AG04449 (cell line): ENCODE measurements around the gene TFEB.

Experiments used
- CTCF ChIA-PET: fragments of 350-600 bp; formaldehyde crosslinking; extraction: SDS; loops from one replicate; lab custom pipeline; 2021; ENCODE audit warnings: antibody characterized with exemption; lab: Yijun Ruan, JAX
- POLR2A ChIA-PET: fragments of 400-600, 350-600 bp; formaldehyde crosslinking; extraction: SDS; loops from one replicate; lab custom pipeline; 2020; ENCODE audit warnings: antibody characterized with exemption, inconsistent platforms; lab: Yijun Ruan, JAX
- DNase-seq: peaks from one replicate; pipeline ENCODE4 v3.0.0-alpha.2; 2010; ENCODE audit warnings: low read depth, low spot score
- H3K4me3 ChIP-seq: 2 replicates; pipeline ENCODE4 v1.5.1; 2011; ENCODE audit warnings: low read depth, mild to moderate bottlenecking, control low read depth, low read length
- TF ChIP-seq, protein P1 (sequence below): IDR thresholded peaks from one replicate; pipeline ENCODE4 v1.5.1; 2011; ENCODE audit warnings: mild to moderate bottlenecking, moderate library complexity, low read length, control low read depth, inconsistent platforms; ENCODE audit not compliant: insufficient read depth; ENCODE audit errors: missing control alignments

TFEB gene

DNA sequence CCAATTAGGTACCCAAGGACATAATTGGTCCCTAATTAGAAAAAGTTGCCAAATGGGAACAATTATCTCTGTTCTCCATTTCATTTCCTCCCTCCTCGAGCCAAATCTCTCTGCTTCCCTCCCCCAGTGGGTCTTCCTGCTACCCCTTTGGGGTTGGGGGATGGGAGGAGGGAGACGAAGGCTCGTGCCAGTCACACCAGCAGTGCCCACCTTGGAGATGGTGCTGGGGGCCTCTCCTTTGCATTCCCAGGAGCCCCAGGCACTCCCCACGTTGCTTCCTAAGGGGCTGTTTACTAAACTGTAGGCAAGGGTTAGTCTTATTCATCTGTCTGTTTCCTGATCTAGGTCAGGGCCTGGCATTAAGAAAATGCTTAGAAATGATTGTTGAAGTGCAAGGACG lies 64.0 kb downstream of the TFEB start:
- CTCF ChIA-PET = interaction anchor here (0.6 to 3.4 kb wide), 6 partner anchors 8 to 303 kb away, joined by 3 to 24 read pairs (median 4); no protein-coding TSS in a partner anchor
- POLR2A ChIA-PET = no interaction called here
- H3K4me3 ChIP-seq = no peak overlapping the region
- TF ChIP-seq, protein P1, sequence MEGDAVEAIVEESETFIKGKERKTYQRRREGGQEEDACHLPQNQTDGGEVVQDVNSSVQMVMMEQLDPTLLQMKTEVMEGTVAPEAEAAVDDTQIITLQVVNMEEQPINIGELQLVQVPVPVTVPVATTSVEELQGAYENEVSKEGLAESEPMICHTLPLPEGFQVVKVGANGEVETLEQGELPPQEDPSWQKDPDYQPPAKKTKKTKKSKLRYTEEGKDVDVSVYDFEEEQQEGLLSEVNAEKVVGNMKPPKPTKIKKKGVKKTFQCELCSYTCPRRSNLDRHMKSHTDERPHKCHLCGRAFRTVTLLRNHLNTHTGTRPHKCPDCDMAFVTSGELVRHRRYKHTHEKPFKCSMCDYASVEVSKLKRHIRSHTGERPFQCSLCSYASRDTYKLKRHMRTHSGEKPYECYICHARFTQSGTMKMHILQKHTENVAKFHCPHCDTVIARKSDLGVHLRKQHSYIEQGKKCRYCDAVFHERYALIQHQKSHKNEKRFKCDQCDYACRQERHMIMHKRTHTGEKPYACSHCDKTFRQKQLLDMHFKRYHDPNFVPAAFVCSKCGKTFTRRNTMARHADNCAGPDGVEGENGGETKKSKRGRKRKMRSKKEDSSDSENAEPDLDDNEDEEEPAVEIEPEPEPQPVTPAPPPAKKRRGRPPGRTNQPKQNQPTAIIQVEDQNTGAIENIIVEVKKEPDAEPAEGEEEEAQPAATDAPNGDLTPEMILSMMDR = no peak
- DNase-seq = no peak

DNA sequence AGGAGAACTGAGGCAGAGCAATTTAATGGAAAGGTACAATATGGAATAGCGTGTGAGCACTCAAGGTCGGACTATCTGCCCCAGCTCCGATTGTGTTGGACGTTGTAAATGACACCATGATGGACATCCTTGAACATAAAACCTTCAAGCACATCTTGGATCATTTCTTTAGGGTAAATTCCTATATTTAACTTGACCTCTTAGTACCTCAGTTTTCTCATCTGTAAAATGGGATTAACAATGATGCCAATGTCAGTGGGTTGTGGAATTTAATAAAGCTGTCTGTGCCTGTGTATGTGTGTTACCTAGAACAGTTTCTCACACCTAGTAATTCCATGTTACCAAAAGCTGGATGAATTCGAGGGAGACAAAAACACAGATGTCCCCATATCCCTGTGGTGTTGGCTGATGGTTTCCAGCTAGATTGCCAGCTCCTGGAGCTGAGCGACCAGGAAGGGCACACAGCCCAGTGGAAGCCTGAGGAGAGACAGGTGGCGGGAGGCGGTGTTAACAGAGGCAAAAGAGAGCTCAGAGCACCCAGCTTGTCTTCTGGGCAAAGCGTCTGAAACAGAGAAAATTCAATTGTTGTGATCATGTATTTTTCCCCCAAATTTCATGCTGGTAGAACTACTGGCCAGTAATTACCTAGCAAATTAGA lies 64.6 kb downstream of the TFEB start:
- no peak overlapping the region for H3K4me3 ChIP-seq
- POLR2A ChIA-PET = no interaction called here
- no peak for DNase-seq
- TF ChIP-seq, protein P1 = no peak
- CTCF ChIA-PET = interaction anchor here (0.6 to 3.4 kb wide), 5 partner anchors 9 to 303 kb away, joined by 3 to 24 read pairs (median 4); no protein-coding TSS in a partner anchor

DNA sequence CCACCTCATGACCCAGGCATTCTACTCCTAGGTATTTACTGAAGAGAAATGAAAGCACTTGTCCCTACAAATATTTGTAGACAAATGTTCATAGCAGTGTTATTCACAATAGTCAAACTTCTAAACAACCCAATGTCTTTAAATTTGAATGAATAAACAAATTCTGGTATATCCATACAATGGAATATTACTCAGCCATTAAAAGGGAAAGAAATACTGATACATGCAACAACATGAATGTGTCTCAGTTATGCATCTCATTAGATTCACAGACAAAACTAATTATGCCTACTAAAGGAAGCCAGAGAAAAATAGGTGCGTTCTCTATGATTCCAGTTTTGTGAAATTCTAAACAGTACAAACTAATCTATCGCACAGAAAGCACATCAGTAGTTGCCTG lies 66.4 kb downstream of the TFEB start:
- POLR2A ChIA-PET = no interaction called here
- CTCF ChIA-PET = no interaction called here

DNA sequence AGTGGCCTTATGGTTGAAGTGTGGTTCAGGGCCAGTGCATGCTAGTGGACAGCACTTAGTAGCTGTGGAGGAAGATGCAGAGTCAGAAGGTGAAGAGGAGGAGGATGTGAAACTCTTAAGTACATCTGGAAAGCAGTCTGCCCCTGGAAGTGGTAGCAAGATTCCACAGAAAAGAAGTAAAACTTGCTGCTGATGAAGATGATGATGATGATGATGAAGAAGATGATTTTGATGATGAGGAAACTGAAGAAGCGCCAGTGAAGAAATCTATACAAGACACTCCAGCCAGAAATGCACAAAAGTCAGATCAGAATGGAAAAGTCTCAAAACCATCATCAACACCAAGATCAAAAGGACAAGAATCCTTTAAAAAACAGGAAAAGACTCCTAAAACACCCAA lies 68.2 kb downstream of the TFEB start:
- DNase-seq = no peak
- TF ChIP-seq, protein P1 = no peak
- no peak overlapping the region for H3K4me3 ChIP-seq
- POLR2A ChIA-PET = no interaction called here
- CTCF ChIA-PET = interaction anchor here (1.7 kb wide), 1 partner anchor 64 kb away, joined by 4 read pairs; no protein-coding TSS in a partner anchor

More for the DNA sequence above, 66.4 kb downstream of the TFEB start:
- TF ChIP-seq, protein P1 = no peak
- DNase-seq = no peak
- no peak overlapping the region for H3K4me3 ChIP-seq

DNA sequence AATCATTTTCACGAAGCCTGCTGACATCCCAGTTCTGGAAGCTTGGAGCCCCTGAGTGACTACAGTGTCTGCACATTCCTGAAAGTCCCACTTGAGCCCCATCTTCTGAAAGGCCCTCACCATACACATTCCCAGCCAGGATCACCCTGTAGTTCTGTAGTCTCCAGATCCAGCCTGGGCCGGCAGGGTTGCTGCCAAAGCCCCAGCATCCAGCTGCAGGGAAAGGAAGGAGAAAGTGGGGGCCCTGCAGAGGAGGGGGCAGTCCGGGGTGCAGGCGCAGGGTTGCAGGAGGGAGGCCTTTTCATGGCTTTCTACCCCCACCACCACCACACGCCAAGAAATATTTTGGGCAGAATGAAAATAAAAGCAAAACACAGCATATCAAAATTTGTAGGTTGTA lies 71.1 kb downstream of the TFEB start:
- POLR2A ChIA-PET = no interaction called here
- no peak for DNase-seq
- CTCF ChIA-PET = interaction anchor here (1.2 to 3.1 kb wide), 4 partner anchors 15 to 296 kb away, joined by 3 to 16 read pairs (median 7); no protein-coding TSS in a partner anchor
- TF ChIP-seq, protein P1 = no peak
- no peak overlapping the region for H3K4me3 ChIP-seq

DNA sequence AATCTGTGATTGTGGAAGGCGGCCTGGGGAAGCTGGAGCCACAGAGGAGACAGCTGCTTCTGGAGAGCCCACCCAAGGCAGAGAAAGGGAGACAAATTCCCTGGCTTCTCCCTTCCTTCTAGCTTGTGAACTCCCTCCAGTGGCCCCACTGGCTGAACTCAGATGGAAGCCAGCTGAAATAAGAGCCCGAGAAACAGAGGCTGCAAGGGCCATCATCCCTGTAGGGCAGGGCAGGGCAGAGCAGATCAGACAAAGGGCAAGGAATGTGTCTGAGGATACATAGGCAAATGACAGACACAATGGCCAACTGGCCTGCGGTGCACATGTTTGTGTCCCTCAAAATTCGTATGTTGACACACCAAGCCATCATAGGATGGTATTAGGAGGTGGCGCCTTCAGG lies 71.8 kb downstream of the TFEB start:
- H3K4me3 ChIP-seq = no peak overlapping the region
- no peak for DNase-seq
- TF ChIP-seq, protein P1 = no peak
- CTCF ChIA-PET = interaction anchor here (0.9 to 3.1 kb wide), 3 partner anchors 12 to 296 kb away, joined by 3 to 16 read pairs (median 6); no protein-coding TSS in a partner anchor
- POLR2A ChIA-PET = no interaction called here
